MCF 10A (cell line): ENCODE measurements around the gene PRSS33. TPM values are rescaled to one million over a fixed set of nuclear protein-coding genes. Genes with fewer than 3 reads are reported as not detected.
A peak's percentile ranks its signal among the peaks of the same experiment; 100 is the strongest.

ENCODE experiments used
- BruUV-seq: library from RNA; stranded (reverse); fragments of 400-500 nt; replicated peaks from 2 replicates; lab custom pipeline; 2021; lab: Mats Ljungman, UMichigan
- CTCF ChIA-PET: fragments of 300-600 bp; sonication (Branson Sonifier 250); formaldehyde crosslinking; extraction: SDS; loops from one replicate; lab custom pipeline; 2021; ENCODE audit warnings: antibody characterized with exemption, inconsistent platforms; lab: Yijun Ruan, JAX
- POLR2A ChIA-PET: fragments of 300-600, 350-650 bp; sonication (Branson Sonifier 250); formaldehyde crosslinking; extraction: SDS; loops from one replicate; lab custom pipeline; 2020; ENCODE audit warnings: antibody characterized with exemption, inconsistent platforms; lab: Yijun Ruan, JAX
- DNase-seq: peaks from one replicate; pipeline ENCODE4 v3.0.0-alpha.2; 2018; ENCODE audit not compliant: unreplicated experiment
- H3K27ac Mint-ChIP-seq: one replicate; pipeline ENCODE4 v1.8.0; 2022; ENCODE audit warnings: mild to moderate bottlenecking, low read depth, mixed read lengths; ENCODE audit not compliant: unreplicated experiment
- H3K27me3 Mint-ChIP-seq: one replicate; pipeline ENCODE4 v1.8.0; 2022; ENCODE audit warnings: mixed read lengths; ENCODE audit not compliant: insufficient read depth, unreplicated experiment
- H3K36me3 Mint-ChIP-seq: one replicate; pipeline ENCODE4 v1.8.0; 2022; ENCODE audit warnings: mild to moderate bottlenecking, moderate library complexity, mixed read lengths; ENCODE audit not compliant: insufficient read depth, unreplicated experiment
- H3K4me1 Mint-ChIP-seq: one replicate; pipeline ENCODE4 v1.8.0; 2022; ENCODE audit warnings: mixed read lengths; ENCODE audit not compliant: insufficient read depth, unreplicated experiment
- H3K4me3 Mint-ChIP-seq: one replicate; pipeline ENCODE4 v1.8.0; 2022; ENCODE audit warnings: mild to moderate bottlenecking, moderate library complexity, mixed read lengths; ENCODE audit not compliant: unreplicated experiment
- H3K9me3 Mint-ChIP-seq: one replicate; pipeline ENCODE4 v1.8.0; 2022; ENCODE audit warnings: mixed read lengths; ENCODE audit not compliant: unreplicated experiment
- CTCF ChIP-seq: fragments of 200-600 bp; IDR thresholded peaks from one replicate; pipeline ENCODE4 v1.8.0; 2022; ENCODE audit warnings: antibody characterized with exemption, mild to moderate bottlenecking; ENCODE audit not compliant: unreplicated experiment
- intact Hi-C: fragments of 100-400 bp; cut with micrococcal nuclease; formaldehyde crosslinking; loops from 2 replicates; pipeline ENCODE4 v1.14.1; 2022
- total RNA-seq: library from RNA; stranded (reverse); gene quantifications from 2 replicates; pipeline ENCODE4 v1.2.3, GENCODE V29; 2022

PRSS33 gene
- total RNA-seq, 1 experiment from 2014 or later, result not detected

- TF ChIP-seq CTCF, result no peak
- no peaks in the 10 kb centered on the region for H3K27me3 Mint-ChIP-seq
- CTCF ChIA-PET, result no interaction called here
- H3K27ac Mint-ChIP-seq, result no peak overlapping the region
- POLR2A ChIA-PET, result interaction anchor here (2.2 kb wide), 1 partner anchor 30 kb away, joined by 6 read pairs; no protein-coding TSS in a partner anchor
- intact Hi-C loops, result no loop called here
- H3K4me3 Mint-ChIP-seq, result no peak overlapping the region
- H3K4me1 Mint-ChIP-seq, result peaks cover 25% of the 10 kb centered on the region
- H3K36me3 Mint-ChIP-seq, result peaks cover 6% of the 10 kb centered on the region
- no TSS peak for BruUV-seq
- peaks cover 8% of the 10 kb centered on the region for H3K9me3 Mint-ChIP-seq
- DNase-seq, result no peak
Observed at GRCh38 chr16:2799205-2799858, 12.0 kb upstream of the PRSS33 start.

GRCh38 chr16:2798723-2799204, 11.4 kb upstream of the PRSS33 start:
- no peak overlapping the region for H3K27ac Mint-ChIP-seq
- CTCF ChIA-PET, result no interaction called here
- no TSS peak for BruUV-seq

GRCh38 chr16:2795395-2796143, 8.2 kb upstream of the PRSS33 start:
- Mint-ChIP-seq H3K27me3 (peaks cover 16% of the 10 kb centered on the region), H3K9me3 (no peaks in the 10 kb centered on the region), H3K4me1 (peaks cover 28% of the 10 kb centered on the region), H3K4me3 (peak overlapping the region; percentile 16), H3K27ac (peak overlapping the region; percentile 90), H3K36me3 (no peaks in the 10 kb centered on the region)
- no TSS peak for BruUV-seq
- ChIA-PET POLR2A (interaction anchor here (0.9 to 1.2 kb wide), 3 partner anchors 18 to 43 kb away, joined by 3 to 4 read pairs (median 3); partner anchors contain the start of genes ELOB and SRRM2), CTCF (no interaction called here)
- intact Hi-C loops, result no loop called here
- TF ChIP-seq CTCF, result no peak
- no peak for DNase-seq

More at GRCh38 chr16:2798723-2799204, 11.4 kb upstream of the PRSS33 start:
- intact Hi-C loops, result no loop called here
- POLR2A ChIA-PET, result interaction anchor here (0.6 kb wide), 1 partner anchor 48 kb away, joined by 3 read pairs; no protein-coding TSS in a partner anchor
- no peak overlapping the region for H3K4me3 Mint-ChIP-seq
- peaks cover 6% of the 10 kb centered on the region for H3K36me3 Mint-ChIP-seq
- TF ChIP-seq CTCF, result no peak
- no peaks in the 10 kb centered on the region for H3K27me3 Mint-ChIP-seq
- DNase-seq, result no peak
- H3K9me3 Mint-ChIP-seq, result peaks cover 4% of the 10 kb centered on the region
- peaks cover 28% of the 10 kb centered on the region for H3K4me1 Mint-ChIP-seq

GRCh38 chr16:2792940-2793339, 5.6 kb upstream of the PRSS33 start:
- Mint-ChIP-seq H3K4me1 (peaks cover 23% of the 10 kb centered on the region), H3K4me3 (no peak overlapping the region), H3K27me3 (peaks cover 16% of the 10 kb centered on the region), H3K27ac (no peak overlapping the region), H3K36me3 (no peaks in the 10 kb centered on the region), H3K9me3 (no peaks in the 10 kb centered on the region)
- TF ChIP-seq CTCF, result no peak
- BruUV-seq, result no TSS peak
- intact Hi-C loops, result no loop called here
- POLR2A ChIA-PET, result interaction anchor here (0.9 to 1.2 kb wide), 2 partner anchors 15 to 30 kb away, joined by 3 read pairs; no protein-coding TSS in a partner anchor
- CTCF ChIA-PET, result interaction anchor here (0.6 to 1.4 kb wide), 2 partner anchors 26 to 76 kb away, joined by 3 to 6 read pairs; no protein-coding TSS in a partner anchor
- DNase-seq, result no peak
